Sigmoid colon (tissue), 4 donors: ENCODE measurements around the gene ADGRL2.

Experiments used
- CTCF ChIP-seq, 4 experiments: fragments of 450-650 bp in 3 of 4; fragments of 200-600 bp in 1 of 4; IDR thresholded peaks; one replicate each; pipeline ENCODE4 v1.5.1; 2016 to 2019; ENCODE audit warnings: antibody characterized with exemption in 4 of 4, mild to moderate bottlenecking in 3 of 4, moderate library complexity in 2 of 4
- POLR2A ChIP-seq, 2 donors: fragments of 450-650 bp; IDR thresholded peaks; one replicate each; pipeline ENCODE4 v1.6.1; 2016; ENCODE audit warnings: antibody characterized with exemption in 2 of 2, mild to moderate bottlenecking in 2 of 2, moderate library complexity in 2 of 2
- POLR2AphosphoS5 ChIP-seq, 4 donors: sonication (generic); formaldehyde crosslinking; IDR thresholded peaks; one replicate each; pipeline ENCODE4 v1.6.1; 2017; ENCODE audit warnings: antibody characterized with exemption in 4 of 4

DNA sequence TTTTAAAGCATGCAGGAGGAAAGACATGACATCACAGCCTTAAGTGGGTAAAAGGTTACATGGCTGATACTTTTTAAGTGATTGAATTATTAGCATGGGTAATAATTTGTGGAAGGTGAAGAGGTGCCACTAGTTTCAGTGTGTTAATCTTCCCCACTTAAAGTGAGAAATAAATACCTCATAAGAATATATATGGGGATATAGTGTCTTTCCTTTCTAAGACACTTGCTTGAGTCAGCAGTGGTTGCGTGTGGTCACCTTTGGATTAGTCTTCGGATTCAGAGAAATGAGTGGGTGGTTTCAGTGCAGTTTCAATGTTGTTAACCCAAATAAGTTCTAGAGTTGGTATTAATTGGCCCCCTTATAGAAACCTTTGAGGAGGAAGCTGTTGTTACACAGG lies 94.1 kb downstream of the ADGRL2 start:
- TF ChIP-seq CTCF (IDR thresholded peaks at IDR 0.05) (no peak), POLR2A (IDR thresholded peaks at IDR 0.05) (no peak), POLR2AphosphoS5 (IDR thresholded peaks at IDR 0.05) (no peak)
